ENCODE data around the gene LIN52.
"Not testable (repeated sequence)": the region's sequence is repeated elsewhere in the genome, so short reads cannot be mapped to it uniquely, and the experiment has no call there.

LIN52 gene

GRCh38 chr14:74089251-74090020, 4.7 kb downstream of the LIN52 start:
- in situ Hi-C loops (cut with HindIII; ENCODE audit: low sequenced_read_pairs), result no loop called here
- no peak overlapping the region for H3K4me3 ChIP-seq (ENCODE audit: low read depth, low read length)
- no peak for DNase-seq (ENCODE audit: low read depth, low spot score)
- no peak for TF ChIP-seq CTCF (IDR thresholded peaks at IDR 0.05; ENCODE audit: low read depth, low read length)

- no peak overlapping the region for H3K4me3 ChIP-seq (ENCODE audit: low read depth, low read length)
- TF ChIP-seq CTCF (IDR thresholded peaks at IDR 0.05; ENCODE audit: low read depth, low read length), result no peak
- in situ Hi-C loops (cut with HindIII; ENCODE audit: low sequenced_read_pairs), result no loop called here
- no peak for DNase-seq (ENCODE audit: low read depth, low spot score)
These were observed 20.6 kb downstream of the LIN52 start for GRCh38 chr14:74105381-74105780.

GRCh38 chr14:74109369-74109768, 24.6 kb downstream of the LIN52 start:
- H3K4me3 ChIP-seq (ENCODE audit: low read depth, low read length), result no peak overlapping the region
- TF ChIP-seq CTCF (IDR thresholded peaks at IDR 0.05; ENCODE audit: low read depth, low read length), result no peak
- in situ Hi-C loops (cut with HindIII; ENCODE audit: low sequenced_read_pairs), result no loop called here
- DNase-seq (ENCODE audit: low read depth, low spot score), result no peak

GRCh38 chr14:74111395-74112216, 26.9 kb downstream of the LIN52 start:
- peak; percentile 56 for DNase-seq (ENCODE audit: low read depth, low spot score)
- in situ Hi-C loops (cut with HindIII; ENCODE audit: low sequenced_read_pairs); H3K4me3 ChIP-seq (ENCODE audit: low read depth, low read length): not testable (repeated sequence)
- TF ChIP-seq CTCF (IDR thresholded peaks at IDR 0.05; ENCODE audit: low read depth, low read length), result peak; percentile 54

- DNase-seq (ENCODE audit: low read depth, low spot score); H3K4me3 ChIP-seq (ENCODE audit: low read depth, low read length); in situ Hi-C loops (cut with HindIII; ENCODE audit: low sequenced_read_pairs): not testable (repeated sequence)
These were observed 40.7 kb downstream of the LIN52 start for GRCh38 chr14:74125487-74125886.

- TF ChIP-seq CTCF (IDR thresholded peaks at IDR 0.05; ENCODE audit: low read depth, low read length), result no peak
- DNase-seq (ENCODE audit: low read depth, low spot score), result no peak
- H3K4me3 ChIP-seq (ENCODE audit: low read depth, low read length), result no peak overlapping the region
- in situ Hi-C loops (cut with HindIII; ENCODE audit: low sequenced_read_pairs), result no loop called here
These were observed 41.7 kb downstream of the LIN52 start for GRCh38 chr14:74126315-74127013.

Measured in astrocyte of the spinal cord (primary cell).